Putamen (tissue), 1 donor: ENCODE measurements around the gene PKDCC.

Source experiments
- DNase-seq: peaks from one replicate; pipeline ENCODE4 v3.0.0-alpha.2; 2016; ENCODE audit warnings: low spot score

The PKDCC gene

GRCh38 chr2:42105330-42106256, 57.8 kb downstream of the PKDCC start:
- DNase-seq: no peak

DNA sequence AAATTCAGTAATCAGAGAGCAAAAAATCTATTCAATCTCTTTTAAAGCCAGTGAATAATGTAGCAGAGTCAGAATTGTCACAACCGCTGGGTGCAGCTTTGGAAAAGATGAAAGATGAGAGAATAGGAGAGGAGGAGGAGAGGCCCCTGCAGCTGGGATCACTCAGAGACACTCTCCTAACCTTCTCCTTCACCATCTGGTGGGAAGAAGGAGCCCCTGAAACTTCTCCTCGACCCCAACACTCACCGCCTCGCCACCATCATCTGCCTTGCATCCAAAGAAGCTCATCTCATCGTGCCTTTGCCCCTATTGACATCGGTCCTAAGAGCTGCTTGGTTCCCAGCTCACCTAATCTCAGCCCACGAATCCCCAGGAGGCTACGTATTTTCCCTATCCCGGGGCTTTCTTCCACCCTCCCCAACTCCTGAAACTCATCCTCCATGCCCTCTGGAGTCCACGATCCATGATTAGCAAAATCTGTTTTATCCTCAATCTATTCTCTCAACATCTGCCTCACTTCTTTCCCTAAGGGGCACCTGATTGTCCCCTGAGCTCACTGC, 58.5 kb downstream of the PKDCC start:
- no peak for DNase-seq

DNA sequence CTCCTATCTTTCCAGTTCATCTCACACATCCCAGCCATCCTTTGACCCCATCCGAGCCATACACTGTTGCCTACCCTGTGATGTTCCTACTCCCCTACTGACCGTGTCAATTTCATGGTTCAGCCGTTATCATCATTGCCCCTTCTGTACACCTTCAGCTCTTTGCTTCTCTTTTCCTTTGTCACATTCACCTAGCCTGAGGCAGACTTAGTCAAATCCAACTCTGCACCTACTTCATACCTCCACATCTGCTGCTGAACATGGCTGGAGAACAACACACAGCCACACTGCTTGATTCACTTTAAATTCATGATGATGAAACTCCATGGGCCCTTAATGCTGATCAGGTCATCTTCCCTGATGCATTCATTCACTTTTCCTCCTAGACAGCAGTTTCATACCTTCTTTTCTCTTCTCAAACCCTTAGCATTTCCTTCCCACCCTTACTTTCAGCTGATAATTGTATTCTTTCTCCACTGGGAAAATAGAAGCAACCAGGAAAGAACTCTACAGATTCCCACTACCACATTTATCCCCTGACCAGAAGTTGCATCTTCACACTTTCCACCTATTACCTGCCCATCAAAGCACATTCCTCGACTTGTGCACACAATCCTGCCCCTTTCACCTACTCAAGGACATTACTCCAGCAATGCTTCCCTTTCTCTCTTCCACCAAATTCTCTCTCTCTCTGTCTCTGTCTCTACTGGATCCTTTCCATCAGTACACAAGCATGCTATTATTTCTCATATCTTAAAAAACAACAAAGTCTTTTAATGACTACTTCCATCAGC, 59.6 kb downstream of the PKDCC start:
- no peak for DNase-seq
